Stimulated activated CD4-positive, alpha-beta T cell treated with anti-CD3 and anti-CD28 coated beads, Interleukin-15, amount 100 ng/mL, for 24 hours (primary cell): ENCODE results near the gene C1orf115.
"Not testable (repeated sequence)": the region's sequence is repeated elsewhere in the genome, so short reads cannot be mapped to it uniquely, and the experiment has no call there.

Experiments
- DNase-seq: peaks from one replicate; pipeline ENCODE4 v3.0.0-alpha.2; 2020

C1orf115 gene

DNA sequence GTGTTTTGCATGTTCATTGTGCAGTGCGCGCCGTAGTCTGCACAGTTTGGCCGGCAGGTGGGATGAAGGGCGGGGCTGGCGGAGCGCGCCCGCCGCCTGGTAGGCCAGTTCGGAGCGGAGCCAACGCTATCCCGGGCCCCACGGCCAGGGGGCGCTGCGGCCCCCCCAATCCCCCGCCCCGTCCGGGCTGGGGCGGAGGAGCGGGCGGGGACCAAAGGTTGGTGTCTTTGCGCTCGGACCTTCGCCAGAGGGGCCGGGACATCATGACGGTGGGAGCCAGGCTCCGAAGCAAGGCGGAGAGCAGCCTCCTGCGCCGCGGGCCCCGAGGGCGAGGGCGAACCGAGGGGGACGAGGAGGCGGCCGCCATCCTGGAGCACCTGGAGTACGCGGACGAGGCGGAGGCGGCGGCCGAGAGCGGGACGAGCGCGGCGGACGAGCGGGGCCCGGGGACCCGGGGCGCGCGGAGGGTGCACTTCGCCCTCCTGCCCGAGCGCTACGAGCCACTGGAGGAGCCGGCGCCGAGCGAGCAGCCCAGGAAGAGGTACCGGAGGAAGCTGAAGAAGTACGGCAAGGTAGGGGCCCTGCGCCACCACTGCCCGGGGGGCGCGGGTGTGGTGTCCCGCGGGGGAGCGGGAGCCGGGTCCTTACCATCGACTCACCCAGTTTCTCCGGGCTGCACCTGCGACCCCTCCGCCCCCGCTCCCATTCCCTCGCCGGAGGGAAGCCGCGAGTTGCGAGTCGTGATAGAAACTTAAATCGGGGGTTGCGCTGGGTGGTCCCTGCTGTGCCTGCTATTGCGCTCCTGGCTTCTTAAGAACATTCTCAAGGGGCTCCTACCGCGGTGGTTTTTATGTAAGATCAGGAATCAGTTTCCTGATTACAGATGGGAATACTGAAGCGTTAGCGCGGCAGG is at the start of gene C1orf115:
TSS of gene C1orf115 (plus strand) at position 224 of the 913 bp plus-strand sequence. CDS start at position 264, 40 bp downstream.
- peak; percentile 83 for DNase-seq

- no peak for DNase-seq
Observed at GRCh38 chr1:220642285-220642684, 47.9 kb upstream of the C1orf115 start.

- no peak for DNase-seq
Observed at GRCh38 chr1:220652995-220653394, 37.2 kb upstream of the C1orf115 start.

DNA sequence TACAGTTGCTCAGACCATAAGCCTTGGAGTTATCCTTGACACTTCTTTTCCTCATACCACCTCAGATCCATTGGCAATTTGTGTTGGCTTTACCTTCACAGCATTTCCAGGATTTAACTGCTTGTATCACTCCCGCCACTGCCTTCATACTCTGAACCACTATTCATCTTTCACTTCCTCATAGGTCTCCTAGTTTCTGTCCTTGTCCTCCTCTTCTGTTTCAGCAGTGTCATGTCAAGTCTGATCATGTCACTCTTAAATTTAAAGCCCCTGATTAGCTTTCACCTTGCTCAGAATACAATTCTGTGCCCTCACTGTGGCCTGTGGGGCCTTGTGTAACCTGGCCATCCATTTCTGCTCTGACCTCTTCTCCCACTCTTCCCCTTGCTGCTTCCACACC is 34.7 kb upstream of the C1orf115 start:
- no peak for DNase-seq

- DNase-seq = no peak
Observed at GRCh38 chr1:220655961-220656740, 34.0 kb upstream of the C1orf115 start.

GRCh38 chr1:220666349-220666748 is 23.8 kb upstream of the C1orf115 start:
- DNase-seq = no peak

DNA sequence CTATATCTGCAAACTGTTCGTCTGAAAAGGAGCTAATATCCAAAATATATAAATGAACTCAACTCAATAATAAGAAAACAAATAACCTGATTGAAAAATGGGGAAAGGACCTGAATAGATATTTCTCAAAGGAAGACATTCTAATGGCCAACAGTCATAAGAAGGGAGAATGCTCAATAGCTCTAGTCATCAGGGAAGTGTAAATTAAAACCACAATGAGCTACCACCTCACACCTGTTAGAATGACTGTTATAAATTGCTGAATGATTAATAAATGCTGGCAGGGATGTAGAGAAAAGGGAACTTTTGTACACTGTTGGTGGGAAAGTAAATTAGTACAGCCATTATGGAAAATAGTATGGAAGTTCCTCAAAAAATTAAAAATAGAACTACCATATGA is 21.2 kb upstream of the C1orf115 start:
- no peak for DNase-seq

- no peak for DNase-seq
Observed at GRCh38 chr1:220670365-220670764, 19.8 kb upstream of the C1orf115 start.

DNA sequence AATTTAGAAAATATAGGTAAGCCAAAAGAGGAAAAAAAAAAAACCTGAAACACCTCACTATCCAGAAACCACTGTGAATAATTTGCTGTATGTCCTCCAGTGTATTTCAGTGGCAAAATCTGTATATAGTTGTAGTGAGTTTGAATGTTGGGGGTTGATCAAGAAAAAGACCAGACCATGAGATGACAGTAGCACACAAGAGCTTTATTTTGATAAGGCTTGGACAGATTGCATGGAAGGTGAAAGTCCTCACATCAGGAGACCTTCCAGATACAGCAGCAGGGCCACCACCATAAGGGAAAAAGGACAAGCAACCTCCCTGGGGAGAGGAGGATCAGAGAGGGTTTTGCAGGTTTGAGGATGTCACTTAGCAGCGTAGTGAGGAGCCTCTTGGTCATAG is 16.2 kb upstream of the C1orf115 start:
- no peak for DNase-seq

GRCh38 chr1:220677251-220677650 is 12.9 kb upstream of the C1orf115 start:
- no peak for DNase-seq

- DNase-seq = peak; percentile 21
Observed at GRCh38 chr1:220680085-220680687, 10.0 kb upstream of the C1orf115 start.

DNA sequence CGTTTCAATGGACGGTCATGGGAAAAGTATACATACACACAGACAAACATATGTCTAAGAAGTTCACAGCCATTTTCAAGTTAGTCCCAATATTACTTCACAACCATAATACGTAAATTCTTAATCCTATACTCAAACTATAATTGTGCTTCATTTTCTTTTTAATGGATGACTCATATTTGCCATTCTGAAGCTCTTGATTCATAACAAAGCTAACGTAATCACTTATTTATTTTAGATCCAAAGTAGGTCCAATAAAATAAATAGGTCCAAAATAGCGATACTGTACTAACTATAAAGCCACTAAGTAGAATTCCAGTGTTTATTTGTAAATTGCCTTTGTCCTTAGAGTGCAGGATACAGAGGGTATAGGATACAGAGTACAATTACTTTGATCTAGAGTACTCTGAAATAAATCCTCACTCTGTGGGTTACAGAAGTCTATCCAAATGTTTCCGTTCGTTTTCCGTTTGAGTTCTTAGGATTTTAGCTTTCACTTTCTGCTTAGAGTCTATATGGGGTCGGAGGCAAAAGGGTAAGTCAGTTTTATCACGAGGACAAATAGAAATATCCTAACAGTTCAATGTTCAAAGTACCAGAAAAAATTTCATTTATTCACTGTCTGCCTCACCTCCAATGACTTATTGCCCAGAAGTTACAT is 8.8 kb upstream of the C1orf115 start:
- no peak for DNase-seq

- no peak for DNase-seq
Observed at GRCh38 chr1:220682901-220683576, 7.1 kb upstream of the C1orf115 start.

DNA sequence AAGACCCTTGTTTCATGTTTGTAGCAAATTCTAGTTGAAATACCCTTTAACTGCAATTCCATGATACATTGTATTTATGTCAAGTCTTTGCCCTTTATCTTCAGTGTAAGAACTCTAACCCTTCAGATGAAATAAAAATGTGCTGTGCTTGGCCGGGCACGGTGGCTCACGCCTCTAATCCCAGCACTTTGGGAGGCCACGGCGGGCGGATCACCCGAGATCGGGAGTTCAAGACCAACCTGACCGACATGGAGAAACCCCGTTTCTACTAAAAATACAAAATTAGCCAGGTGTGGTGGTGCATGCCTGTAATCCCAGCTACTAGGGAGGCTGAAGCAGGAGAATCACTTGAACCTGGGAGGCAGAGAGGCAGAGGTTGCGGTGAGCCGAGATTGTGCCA is 6.4 kb upstream of the C1orf115 start:
- DNase-seq = not testable (repeated sequence)

- no peak for DNase-seq
Observed at GRCh38 chr1:220684890-220685289, 5.3 kb upstream of the C1orf115 start.

DNA sequence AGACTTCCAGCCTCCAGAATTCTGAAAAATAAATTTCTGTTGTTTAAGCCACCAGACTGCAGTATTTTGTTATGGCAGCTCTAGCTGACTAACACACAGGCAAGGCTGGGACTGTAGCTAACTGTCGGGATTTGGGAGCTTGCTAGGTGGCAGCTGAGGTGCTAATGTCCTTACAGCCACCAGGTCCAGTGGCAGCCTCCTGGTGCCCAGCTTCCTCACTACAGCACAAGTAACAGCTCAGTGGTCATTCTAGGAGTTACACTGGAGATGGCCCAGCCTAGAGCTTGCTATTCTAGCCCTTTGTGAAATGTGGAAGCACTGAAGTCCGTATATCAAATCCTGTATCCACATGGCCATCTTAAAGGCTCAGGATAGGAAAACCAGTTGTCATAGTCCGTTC is 4.3 kb upstream of the C1orf115 start:
- no peak for DNase-seq

- DNase-seq = no peak
Observed at GRCh38 chr1:220687809-220688208, 2.4 kb upstream of the C1orf115 start.

DNA sequence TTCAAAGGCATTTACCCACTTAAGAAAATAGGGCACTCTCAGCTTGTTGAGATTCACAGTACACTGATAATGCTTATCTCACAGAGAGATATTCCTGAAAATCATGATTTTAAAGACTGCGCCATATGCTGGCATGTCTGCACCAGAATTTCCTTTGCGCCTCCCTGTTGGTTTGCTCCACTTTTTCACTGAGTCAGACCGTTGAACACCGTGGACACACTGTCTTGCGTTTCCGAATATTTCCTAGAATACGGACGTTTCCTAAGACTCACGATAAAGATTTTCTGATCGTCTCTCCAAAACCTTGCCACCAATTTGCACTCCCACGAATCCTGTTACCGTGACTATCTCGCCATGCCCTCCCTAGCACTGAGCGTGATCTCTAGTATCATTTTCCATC is 497 bp upstream of the C1orf115 start:
- DNase-seq = no peak

- DNase-seq = no peak
Observed at GRCh38 chr1:220691053-220691684, 1.0 kb downstream of the C1orf115 start.

DNA sequence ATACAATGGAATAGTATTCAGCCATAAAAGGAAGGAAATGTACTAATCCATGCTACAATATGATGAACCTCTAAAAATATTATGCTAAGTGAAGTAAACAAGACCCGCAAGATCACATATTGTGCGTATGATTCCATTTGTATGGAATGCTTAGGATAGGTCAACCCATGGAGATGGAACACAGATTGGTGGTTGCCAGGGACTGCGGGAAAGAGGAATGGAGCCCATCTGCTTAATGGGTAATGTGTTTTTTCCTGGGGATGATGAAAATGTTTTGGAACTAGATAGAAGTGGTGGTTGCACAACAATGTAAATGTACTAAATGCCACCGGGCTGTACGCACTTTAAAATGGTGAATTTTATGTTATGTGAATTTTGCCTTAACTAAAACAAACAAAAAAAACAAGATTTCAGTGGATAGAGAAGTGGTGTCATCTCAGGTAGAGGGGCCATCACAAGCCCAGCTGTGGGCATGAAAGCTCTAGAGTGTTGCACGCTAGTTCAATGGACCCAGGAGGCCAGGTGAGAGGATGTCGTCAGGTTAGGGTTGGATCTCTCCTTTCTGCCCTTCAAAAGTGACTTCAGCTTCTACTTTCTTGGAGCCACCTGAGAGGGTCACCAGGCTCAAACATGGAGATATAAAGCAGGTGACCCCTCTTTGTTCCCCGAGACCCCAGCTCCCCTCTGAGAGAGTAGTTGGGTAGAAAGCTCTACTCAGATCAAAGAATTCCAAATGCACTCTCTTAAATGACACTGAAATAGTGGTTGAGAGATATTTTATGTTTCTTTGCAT is 2.5 kb downstream of the C1orf115 start:
- DNase-seq = no peak

DNA sequence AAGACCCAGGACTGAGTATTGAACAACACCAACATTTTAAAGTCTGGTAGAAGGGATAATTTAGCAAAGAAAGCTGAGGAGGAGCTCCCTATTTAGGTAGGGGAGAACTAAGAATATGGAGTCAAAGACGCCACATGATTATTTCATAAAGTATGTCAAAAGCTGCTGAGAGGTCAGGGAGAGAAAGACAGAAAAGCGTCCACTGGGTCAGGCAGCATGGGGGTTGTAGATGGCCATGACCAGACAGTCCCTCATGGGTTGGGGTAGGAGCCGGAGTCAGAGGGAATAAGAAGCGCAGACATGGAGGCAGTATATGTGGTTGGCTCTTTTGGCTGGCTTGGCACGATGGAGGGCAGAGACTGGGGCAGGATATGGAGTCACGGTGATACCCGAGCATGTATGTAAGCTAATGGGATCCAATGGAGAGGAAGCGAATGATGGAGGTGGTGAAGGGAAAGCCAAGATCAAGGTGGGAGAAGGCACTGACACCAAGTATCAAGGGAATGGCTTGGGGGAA is 4.8 kb downstream of the C1orf115 start:
- no peak for DNase-seq
